Ishikawa (cell line): ENCODE results near the gene RGS14.

Source experiments
- CEBPB ChIP-seq: IDR thresholded peaks from 2 replicates; pipeline ENCODE4 v1.6.1; 2012
- CREB1 ChIP-seq: IDR thresholded peaks from 2 replicates; pipeline ENCODE4 v1.6.1; 2012; ENCODE audit warnings: low read depth
- EGR1 ChIP-seq: IDR thresholded peaks from 2 replicates; pipeline ENCODE4 v1.6.1; 2012
- EP300 ChIP-seq: IDR thresholded peaks from 2 replicates; pipeline ENCODE4 v1.6.1; 2012; ENCODE audit warnings: borderline replicate concordance
- FOXM1 ChIP-seq: IDR thresholded peaks from 2 replicates; pipeline ENCODE4 v1.6.1; 2012; ENCODE audit warnings: low read depth, borderline replicate concordance
- MAX ChIP-seq: IDR thresholded peaks from 2 replicates; pipeline ENCODE4 v1.6.1; 2012
- NFIC ChIP-seq: IDR thresholded peaks from 2 replicates; pipeline ENCODE4 v1.6.1; 2012
- RAD21 ChIP-seq: IDR thresholded peaks from 2 replicates; pipeline ENCODE4 v1.6.1; 2012; ENCODE audit warnings: low read depth
- REST ChIP-seq: IDR thresholded peaks from 2 replicates; pipeline ENCODE4 v1.6.1; 2012; ENCODE audit warnings: low read depth, mild to moderate bottlenecking
- TAF1 ChIP-seq: IDR thresholded peaks from 2 replicates; pipeline ENCODE4 v1.6.1; 2012; ENCODE audit warnings: low read depth, mild to moderate bottlenecking
- TCF12 ChIP-seq: IDR thresholded peaks from 2 replicates; pipeline ENCODE4 v1.6.1; 2012; ENCODE audit warnings: low read depth
- TEAD4 ChIP-seq: IDR thresholded peaks from 2 replicates; pipeline ENCODE4 v1.6.1; 2012
- USF1 ChIP-seq: IDR thresholded peaks from 2 replicates; pipeline ENCODE4 v1.6.1; 2012
- YY1 ChIP-seq: IDR thresholded peaks from 2 replicates; pipeline ENCODE4 v1.6.1; 2012; ENCODE audit warnings: low read depth
- ZBTB7A ChIP-seq: IDR thresholded peaks from 2 replicates; pipeline ENCODE4 v1.6.1; 2012; ENCODE audit warnings: low read depth

The RGS14 gene

GRCh38 chr5:177343777-177344176 lies 13.9 kb upstream of the RGS14 start:
- no peak for TF ChIP-seq MAX
- no peak for TF ChIP-seq ZBTB7A
- TF ChIP-seq FOXM1: no peak
- no peak for TF ChIP-seq RAD21
- no peak for TF ChIP-seq EP300
- TF ChIP-seq TCF12: no peak
- TF ChIP-seq TEAD4: no peak
- no peak for TF ChIP-seq USF1
- no peak for TF ChIP-seq NFIC
- TF ChIP-seq TAF1: no peak
- no peak for TF ChIP-seq CREB1
- TF ChIP-seq CEBPB: no peak
- no peak for TF ChIP-seq YY1
- no peak for TF ChIP-seq EGR1
- no peak for TF ChIP-seq REST

- TF ChIP-seq REST: no peak
- no peak for TF ChIP-seq TAF1
- no peak for TF ChIP-seq RAD21
- TF ChIP-seq EGR1: no peak
- no peak for TF ChIP-seq CEBPB
- no peak for TF ChIP-seq YY1
- no peak for TF ChIP-seq USF1
- no peak for TF ChIP-seq ZBTB7A
- no peak for TF ChIP-seq TCF12
- TF ChIP-seq TEAD4: no peak
- no peak for TF ChIP-seq MAX
- no peak for TF ChIP-seq FOXM1
- no peak for TF ChIP-seq NFIC
- no peak for TF ChIP-seq CREB1
- no peak for TF ChIP-seq EP300
These were observed 12.8 kb upstream of the RGS14 start for GRCh38 chr5:177344891-177345290.

- no peak for TF ChIP-seq RAD21
- no peak for TF ChIP-seq EGR1
- no peak for TF ChIP-seq ZBTB7A
- no peak for TF ChIP-seq EP300
- TF ChIP-seq FOXM1: no peak
- no peak for TF ChIP-seq CREB1
- no peak for TF ChIP-seq REST
- no peak for TF ChIP-seq CEBPB
- TF ChIP-seq TEAD4: no peak
These were observed 10.9 kb upstream of the RGS14 start for GRCh38 chr5:177346820-177347219.

- TF ChIP-seq ZBTB7A: no peak
- no peak for TF ChIP-seq TCF12
- TF ChIP-seq TEAD4: no peak
- TF ChIP-seq CREB1: no peak
- no peak for TF ChIP-seq NFIC
- TF ChIP-seq EP300: no peak
- no peak for TF ChIP-seq REST
- TF ChIP-seq CEBPB: no peak
- TF ChIP-seq MAX: no peak
- TF ChIP-seq RAD21: no peak
- no peak for TF ChIP-seq FOXM1
- TF ChIP-seq TAF1: no peak
- TF ChIP-seq USF1: no peak
- TF ChIP-seq EGR1: no peak
- no peak for TF ChIP-seq YY1
These were observed 10.0 kb upstream of the RGS14 start for GRCh38 chr5:177347699-177348098.
